Panc1 (cell line): ENCODE results near the gene TXN2.

ENCODE experiments used
- POLR2AphosphoS5 ChIP-seq: IDR thresholded peaks from 2 replicates; pipeline ENCODE4 v1.6.1; 2012; ENCODE audit warnings: mild to moderate bottlenecking, low read depth, low read length, moderate library complexity
- TCF7L2 ChIP-seq: IDR thresholded peaks from 2 replicates; pipeline ENCODE4 v1.6.1; 2011; ENCODE audit warnings: mild to moderate bottlenecking, low read depth, low read length, inconsistent platforms
- TF ChIP-seq, protein P1 (sequence below): fragments of 450-650 bp; IDR thresholded peaks from 2 replicates; pipeline ENCODE4 v1.5.1; 2017; ENCODE audit warnings: mild to moderate bottlenecking
- TF ChIP-seq, protein P2 (sequence below), 2 experiments: IDR thresholded peaks; 2 replicates each; pipeline ENCODE4 v1.6.1; 2011 to 2012; ENCODE audit warnings: low read depth in 2 of 2, control low read depth in 1 of 2, low read length in 1 of 2, mild to moderate bottlenecking in 1 of 2, moderate library complexity in 1 of 2; ENCODE audit not compliant: insufficient read depth in 1 of 2

DNA sequence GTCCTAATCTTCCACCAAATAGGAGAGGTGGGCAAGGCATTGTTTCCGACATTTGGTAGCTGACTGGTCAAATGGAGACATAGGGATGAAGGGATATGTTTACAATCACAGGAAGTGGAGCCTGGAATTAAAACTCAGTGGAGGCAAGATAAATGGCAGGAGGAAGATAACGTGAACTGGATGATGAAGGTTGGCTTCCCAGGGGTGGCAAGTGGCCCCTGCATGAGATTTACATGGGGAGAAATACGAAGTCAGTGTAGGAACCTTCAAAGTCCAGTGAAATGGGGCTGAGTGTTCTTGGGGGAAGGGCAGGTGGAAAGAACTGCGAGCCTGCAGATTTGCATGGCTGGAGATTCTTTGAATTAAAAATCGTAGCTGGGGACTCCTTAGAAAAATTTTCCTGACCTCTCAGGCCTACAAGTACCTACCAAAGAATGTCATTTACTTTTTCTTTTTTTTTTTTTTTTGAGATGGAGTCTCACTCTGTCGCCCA, 26.1 kb upstream of the TXN2 start:
- TF ChIP-seq, protein P1, sequence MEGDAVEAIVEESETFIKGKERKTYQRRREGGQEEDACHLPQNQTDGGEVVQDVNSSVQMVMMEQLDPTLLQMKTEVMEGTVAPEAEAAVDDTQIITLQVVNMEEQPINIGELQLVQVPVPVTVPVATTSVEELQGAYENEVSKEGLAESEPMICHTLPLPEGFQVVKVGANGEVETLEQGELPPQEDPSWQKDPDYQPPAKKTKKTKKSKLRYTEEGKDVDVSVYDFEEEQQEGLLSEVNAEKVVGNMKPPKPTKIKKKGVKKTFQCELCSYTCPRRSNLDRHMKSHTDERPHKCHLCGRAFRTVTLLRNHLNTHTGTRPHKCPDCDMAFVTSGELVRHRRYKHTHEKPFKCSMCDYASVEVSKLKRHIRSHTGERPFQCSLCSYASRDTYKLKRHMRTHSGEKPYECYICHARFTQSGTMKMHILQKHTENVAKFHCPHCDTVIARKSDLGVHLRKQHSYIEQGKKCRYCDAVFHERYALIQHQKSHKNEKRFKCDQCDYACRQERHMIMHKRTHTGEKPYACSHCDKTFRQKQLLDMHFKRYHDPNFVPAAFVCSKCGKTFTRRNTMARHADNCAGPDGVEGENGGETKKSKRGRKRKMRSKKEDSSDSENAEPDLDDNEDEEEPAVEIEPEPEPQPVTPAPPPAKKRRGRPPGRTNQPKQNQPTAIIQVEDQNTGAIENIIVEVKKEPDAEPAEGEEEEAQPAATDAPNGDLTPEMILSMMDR, result no peak
- TF ChIP-seq POLR2AphosphoS5 (no peak), TCF7L2 (no peak)
- TF ChIP-seq, protein P2, sequence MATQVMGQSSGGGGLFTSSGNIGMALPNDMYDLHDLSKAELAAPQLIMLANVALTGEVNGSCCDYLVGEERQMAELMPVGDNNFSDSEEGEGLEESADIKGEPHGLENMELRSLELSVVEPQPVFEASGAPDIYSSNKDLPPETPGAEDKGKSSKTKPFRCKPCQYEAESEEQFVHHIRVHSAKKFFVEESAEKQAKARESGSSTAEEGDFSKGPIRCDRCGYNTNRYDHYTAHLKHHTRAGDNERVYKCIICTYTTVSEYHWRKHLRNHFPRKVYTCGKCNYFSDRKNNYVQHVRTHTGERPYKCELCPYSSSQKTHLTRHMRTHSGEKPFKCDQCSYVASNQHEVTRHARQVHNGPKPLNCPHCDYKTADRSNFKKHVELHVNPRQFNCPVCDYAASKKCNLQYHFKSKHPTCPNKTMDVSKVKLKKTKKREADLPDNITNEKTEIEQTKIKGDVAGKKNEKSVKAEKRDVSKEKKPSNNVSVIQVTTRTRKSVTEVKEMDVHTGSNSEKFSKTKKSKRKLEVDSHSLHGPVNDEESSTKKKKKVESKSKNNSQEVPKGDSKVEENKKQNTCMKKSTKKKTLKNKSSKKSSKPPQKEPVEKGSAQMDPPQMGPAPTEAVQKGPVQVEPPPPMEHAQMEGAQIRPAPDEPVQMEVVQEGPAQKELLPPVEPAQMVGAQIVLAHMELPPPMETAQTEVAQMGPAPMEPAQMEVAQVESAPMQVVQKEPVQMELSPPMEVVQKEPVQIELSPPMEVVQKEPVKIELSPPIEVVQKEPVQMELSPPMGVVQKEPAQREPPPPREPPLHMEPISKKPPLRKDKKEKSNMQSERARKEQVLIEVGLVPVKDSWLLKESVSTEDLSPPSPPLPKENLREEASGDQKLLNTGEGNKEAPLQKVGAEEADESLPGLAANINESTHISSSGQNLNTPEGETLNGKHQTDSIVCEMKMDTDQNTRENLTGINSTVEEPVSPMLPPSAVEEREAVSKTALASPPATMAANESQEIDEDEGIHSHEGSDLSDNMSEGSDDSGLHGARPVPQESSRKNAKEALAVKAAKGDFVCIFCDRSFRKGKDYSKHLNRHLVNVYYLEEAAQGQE (IDR thresholded peaks at IDR 0.05; ENCODE audit: insufficient read depth in 1 of 2, low read depth in 2 of 2, low read length in 1 of 2), result no peak
